Effector memory CD8-positive, alpha-beta T cell (primary cell): ENCODE results near the gene SFI1.

ENCODE experiments used
- ATAC-seq: fragments of 150-1000 bp; cut with Tn5 transposase; replicated peaks from 2 replicates; pipeline ENCODE4 v1.10.0; 2021; ENCODE audit warnings: mild to moderate bottlenecking, moderate library complexity
- DNase-seq, 3 experiments: peaks; one replicate each; pipeline ENCODE4 v3.0.0; 2021
- H3K27ac Mint-ChIP-seq, 2 donors: one replicate each; pipeline ENCODE4 v1.8.0; 2022; ENCODE audit warnings: mild to moderate bottlenecking in 2 of 2, mixed read lengths in 2 of 2, moderate library complexity in 2 of 2
- H3K27me3 Mint-ChIP-seq, 2 donors: one replicate each; pipeline ENCODE4 v1.8.0; 2022; ENCODE audit warnings: mixed read lengths in 2 of 2
- H3K36me3 Mint-ChIP-seq: one replicate; pipeline ENCODE4 v1.8.0; 2022; ENCODE audit warnings: mild to moderate bottlenecking, moderate library complexity, mixed read lengths; ENCODE audit not compliant: insufficient read depth
- H3K4me1 Mint-ChIP-seq, 2 donors: one replicate each; pipeline ENCODE4 v1.8.0; 2022; ENCODE audit warnings: low read depth in 2 of 2, mixed read lengths in 2 of 2
- H3K4me3 Mint-ChIP-seq, 2 donors: one replicate each; pipeline ENCODE4 v1.8.0; 2022; ENCODE audit warnings: mild to moderate bottlenecking in 2 of 2, mixed read lengths in 2 of 2, moderate library complexity in 2 of 2
- H3K9me3 Mint-ChIP-seq, 2 donors: one replicate each; pipeline ENCODE4 v1.8.0; 2022; ENCODE audit warnings: mixed read lengths in 2 of 2

SFI1 gene

DNA sequence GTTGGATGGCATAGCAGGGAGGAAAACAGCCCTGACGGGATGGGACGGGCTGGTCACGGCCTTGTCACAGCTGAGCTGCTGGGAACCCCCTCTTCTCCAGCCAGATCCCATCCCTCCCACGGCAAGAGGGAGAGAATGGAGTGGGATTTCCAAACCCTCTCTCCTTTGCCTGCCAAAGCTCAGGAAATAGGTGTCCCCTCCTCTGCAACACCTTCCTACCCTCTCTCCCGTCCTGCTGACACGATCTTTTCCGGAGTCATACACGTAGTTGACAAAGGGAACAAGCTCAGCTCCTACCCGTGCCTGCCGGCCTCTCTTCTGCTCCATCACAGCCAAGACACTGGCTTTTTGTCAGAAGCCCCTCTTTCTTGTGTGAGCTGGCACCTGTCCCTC is 117.6 kb downstream of the SFI1 start:
- Mint-ChIP-seq H3K4me3 (no peak overlapping the region), H3K4me1 (peaks cover 12 to 21% of the 10 kb centered on the region in 2 donors), H3K9me3 (no peaks in the 10 kb centered on the region), H3K27me3 (no peaks in the 10 kb centered on the region), H3K27ac (peak overlapping the region; percentile 75 to 90), H3K36me3 (peaks cover 36% of the 10 kb centered on the region)
- ATAC-seq (no peak), DNase-seq (no peak)

DNA sequence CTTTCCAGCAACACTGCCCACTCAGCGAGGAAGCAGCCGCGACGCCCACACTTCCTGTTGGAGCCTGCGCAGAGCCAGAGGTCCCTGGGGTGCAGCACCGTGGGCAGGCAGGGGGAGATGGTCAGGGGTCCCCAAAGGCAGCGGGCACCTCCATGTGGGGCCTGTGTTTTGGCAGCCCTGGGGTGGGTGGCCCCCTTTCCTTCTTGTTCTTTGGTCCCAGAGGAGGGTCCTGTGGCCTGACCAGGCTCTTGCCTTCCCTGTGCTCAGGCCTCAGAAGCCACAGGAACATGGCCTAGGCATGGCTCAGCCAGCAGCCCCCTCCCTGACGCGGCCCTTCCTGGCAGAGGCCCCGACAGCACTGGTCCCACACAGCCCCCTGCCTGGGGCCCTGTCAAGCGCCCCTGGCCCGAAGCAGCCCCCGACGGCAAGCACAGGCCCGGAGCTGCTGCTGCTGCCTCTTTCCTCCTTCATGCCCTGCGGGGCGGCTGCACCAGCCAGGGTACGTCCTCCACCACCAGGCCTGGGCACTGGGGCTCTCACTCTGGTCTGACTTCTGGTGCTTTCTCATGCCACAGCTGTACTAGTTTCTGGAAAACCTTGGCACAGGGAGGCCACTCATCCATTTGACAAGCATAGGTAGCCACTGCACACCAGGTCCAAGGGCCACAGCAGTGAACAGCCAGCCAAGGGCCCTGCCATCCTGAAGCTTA is 118.6 kb downstream of the SFI1 start:
- Mint-ChIP-seq H3K27me3 (no peaks in the 10 kb centered on the region), H3K36me3 (peaks cover 36% of the 10 kb centered on the region)

DNA sequence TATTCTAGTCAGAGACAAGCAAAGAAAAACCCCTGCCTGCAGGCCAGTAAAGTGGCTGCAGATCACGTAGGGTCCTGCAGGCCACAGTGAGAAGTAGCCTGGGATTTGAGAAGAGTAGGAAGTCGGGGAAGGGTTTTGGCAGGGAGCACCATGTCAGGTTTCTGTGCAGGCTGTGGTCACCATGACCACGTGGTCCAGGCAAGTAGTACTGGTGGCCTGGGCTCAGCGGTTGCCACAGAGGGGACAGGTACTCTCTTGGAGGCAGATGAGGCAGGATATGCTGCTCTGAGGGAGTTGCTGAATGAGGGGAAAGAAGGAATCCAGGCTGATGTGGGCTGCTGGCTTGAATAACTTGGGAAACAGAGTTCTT is 119.1 kb downstream of the SFI1 start:
- Mint-ChIP-seq H3K4me3 (peak overlapping the region in 1 of 2 donors; percentile 6), H3K27ac (peak overlapping the region; percentile 75 to 90), H3K36me3 (peaks cover 39% of the 10 kb centered on the region), H3K9me3 (no peaks in the 10 kb centered on the region), H3K27me3 (no peaks in the 10 kb centered on the region), H3K4me1 (peaks cover 12 to 25% of the 10 kb centered on the region in 2 donors)
- no peak for ATAC-seq
- DNase-seq = no peak

More for the DNA sequence above, 118.6 kb downstream of the SFI1 start:
- ATAC-seq = no peak
- Mint-ChIP-seq H3K4me1 (peaks cover 12 to 21% of the 10 kb centered on the region in 2 donors), H3K9me3 (no peaks in the 10 kb centered on the region), H3K4me3 (no peak overlapping the region), H3K27ac (peak overlapping the region; percentile 75 to 90)
- DNase-seq = no peak

DNA sequence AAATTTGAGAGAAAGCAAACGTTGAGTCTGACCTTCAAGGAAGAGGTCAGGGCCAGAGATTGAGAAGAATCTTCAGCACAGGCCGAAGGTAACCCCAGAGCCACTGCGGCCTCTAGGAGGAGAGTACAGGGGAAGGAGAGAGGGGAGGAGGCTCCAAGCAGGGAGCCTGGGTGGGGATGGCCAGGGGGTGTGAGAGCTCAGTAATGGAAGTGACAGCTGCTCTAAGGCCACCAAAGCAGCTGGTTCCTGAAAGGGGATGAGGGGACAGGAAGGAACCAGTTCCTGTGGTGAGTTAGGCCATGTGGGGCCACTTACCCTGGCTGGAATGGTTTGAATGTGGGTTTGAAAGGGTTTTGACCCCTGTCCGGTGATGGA is 119.6 kb downstream of the SFI1 start:
- Mint-ChIP-seq H3K4me3 (peak overlapping the region in 1 of 2 donors; percentile 6), H3K36me3 (peaks cover 39% of the 10 kb centered on the region)

DNA sequence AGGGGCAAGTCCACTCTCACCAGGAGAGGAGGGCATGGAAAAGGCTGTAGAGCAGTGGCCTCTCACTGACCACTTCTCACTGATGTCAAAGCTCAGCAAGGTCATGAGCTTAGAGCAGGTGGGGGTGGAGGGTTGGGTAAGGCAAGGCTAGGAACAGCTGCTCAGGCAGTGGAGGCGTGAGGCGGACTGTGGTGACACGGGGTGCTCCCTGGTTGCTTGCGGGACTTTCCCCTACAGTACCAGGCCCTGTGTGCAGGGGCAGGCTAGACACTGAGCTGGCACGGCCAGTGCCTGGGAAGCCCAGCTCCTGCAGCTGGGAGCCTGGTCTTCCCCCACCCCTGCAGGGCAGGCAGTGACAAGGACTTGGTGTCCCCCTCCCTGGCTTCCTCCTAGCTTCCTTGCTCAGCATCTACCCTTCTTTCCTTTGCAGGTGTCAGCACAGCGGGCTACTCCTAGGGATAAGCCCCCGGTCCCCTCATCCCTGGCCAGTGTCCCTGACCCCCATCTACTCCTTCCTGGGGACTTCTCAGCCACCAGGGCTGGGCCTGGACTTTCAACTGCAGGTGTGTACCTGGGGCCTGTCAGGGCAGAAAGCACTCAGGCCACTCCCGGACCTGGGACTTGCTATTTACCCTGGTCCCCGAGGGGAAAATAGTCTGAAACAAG is 120.1 kb downstream of the SFI1 start:
- Mint-ChIP-seq H3K9me3 (no peaks in the 10 kb centered on the region), H3K27me3 (no peaks in the 10 kb centered on the region), H3K27ac (peak overlapping the region; percentile 75 to 90), H3K36me3 (peaks cover 38% of the 10 kb centered on the region), H3K4me1 (peaks cover 12 to 25% of the 10 kb centered on the region in 2 donors), H3K4me3 (no peak overlapping the region)
- ATAC-seq (peak; percentile 64), DNase-seq (no peak)

More for the DNA sequence above, 119.6 kb downstream of the SFI1 start:
- ATAC-seq (no peak), DNase-seq (no peak)
- Mint-ChIP-seq H3K4me1 (peaks cover 12 to 25% of the 10 kb centered on the region in 2 donors), H3K9me3 (no peaks in the 10 kb centered on the region), H3K27ac (peak overlapping the region; percentile 75 to 90), H3K27me3 (no peaks in the 10 kb centered on the region)

DNA sequence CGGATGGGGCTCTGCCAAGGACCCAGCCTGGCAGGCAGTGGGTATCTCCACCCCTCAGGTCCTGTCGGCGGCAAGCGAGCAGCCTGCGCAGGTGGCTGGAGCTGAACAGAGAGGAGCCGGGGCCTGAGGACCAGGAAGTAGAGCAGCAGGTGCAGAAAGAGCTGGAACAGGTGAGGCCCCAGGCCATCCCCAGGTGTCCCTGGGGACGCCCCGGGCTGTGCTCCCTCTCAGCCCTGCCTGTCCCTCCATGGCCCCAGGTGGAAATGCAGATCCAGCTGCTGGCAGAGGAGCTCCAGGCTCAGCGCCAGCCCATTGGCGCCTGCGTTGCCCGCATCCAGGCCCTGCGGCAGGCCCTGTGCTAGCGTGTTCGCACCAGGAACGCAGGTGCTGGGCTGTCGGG is 121.7 kb downstream of the SFI1 start:
- peaks cover 18 to 25% of the 10 kb centered on the region in 2 donors for H3K4me1 Mint-ChIP-seq
- peaks cover 45% of the 10 kb centered on the region for H3K36me3 Mint-ChIP-seq
- H3K27me3 Mint-ChIP-seq = no peaks in the 10 kb centered on the region
- H3K4me3 Mint-ChIP-seq = no peak overlapping the region
- no peaks in the 10 kb centered on the region for H3K9me3 Mint-ChIP-seq
- DNase-seq = no peak
- ATAC-seq = no peak
- H3K27ac Mint-ChIP-seq = peak overlapping the region in 1 of 2 donors; percentile 78

DNA sequence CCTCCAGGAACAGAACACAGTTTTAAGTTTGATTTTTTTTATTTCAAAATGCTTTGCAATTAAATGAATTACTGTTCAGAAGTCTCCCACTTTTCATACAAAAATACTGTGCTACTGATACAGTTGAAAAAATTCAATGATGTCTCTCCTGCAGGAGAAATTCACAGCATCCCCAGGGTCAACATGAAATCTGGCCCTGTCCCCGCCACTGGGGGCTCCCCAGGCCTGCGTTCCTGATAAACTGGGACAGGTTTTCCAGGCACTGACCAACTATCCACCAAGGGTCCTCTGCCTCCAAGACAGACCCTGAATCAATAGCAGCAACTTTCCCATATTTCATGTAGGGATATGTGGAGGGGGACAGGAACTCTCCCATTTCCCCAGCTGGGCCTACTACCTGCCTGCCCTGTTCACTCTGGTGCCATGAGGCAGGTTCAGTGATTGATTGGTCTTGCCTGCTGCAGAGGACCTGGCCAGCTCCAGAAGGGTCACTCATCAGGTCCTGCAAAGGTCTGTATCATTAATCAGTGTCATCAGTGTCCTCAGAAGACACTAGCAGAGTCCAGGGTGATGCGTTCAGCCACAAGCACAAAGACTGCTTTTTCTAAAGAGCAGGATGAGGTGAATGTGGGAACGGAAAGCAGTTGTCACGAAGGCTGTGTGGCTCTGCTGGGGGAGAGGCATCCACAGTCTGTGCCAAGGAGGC is 122.3 kb downstream of the SFI1 start:
- Mint-ChIP-seq H3K9me3 (no peaks in the 10 kb centered on the region), H3K27me3 (no peaks in the 10 kb centered on the region), H3K4me1 (peaks cover 18 to 29% of the 10 kb centered on the region in 2 donors), H3K4me3 (no peak overlapping the region), H3K36me3 (peaks cover 45% of the 10 kb centered on the region), H3K27ac (no peak overlapping the region)
- ATAC-seq (no peak), DNase-seq (no peak)

DNA sequence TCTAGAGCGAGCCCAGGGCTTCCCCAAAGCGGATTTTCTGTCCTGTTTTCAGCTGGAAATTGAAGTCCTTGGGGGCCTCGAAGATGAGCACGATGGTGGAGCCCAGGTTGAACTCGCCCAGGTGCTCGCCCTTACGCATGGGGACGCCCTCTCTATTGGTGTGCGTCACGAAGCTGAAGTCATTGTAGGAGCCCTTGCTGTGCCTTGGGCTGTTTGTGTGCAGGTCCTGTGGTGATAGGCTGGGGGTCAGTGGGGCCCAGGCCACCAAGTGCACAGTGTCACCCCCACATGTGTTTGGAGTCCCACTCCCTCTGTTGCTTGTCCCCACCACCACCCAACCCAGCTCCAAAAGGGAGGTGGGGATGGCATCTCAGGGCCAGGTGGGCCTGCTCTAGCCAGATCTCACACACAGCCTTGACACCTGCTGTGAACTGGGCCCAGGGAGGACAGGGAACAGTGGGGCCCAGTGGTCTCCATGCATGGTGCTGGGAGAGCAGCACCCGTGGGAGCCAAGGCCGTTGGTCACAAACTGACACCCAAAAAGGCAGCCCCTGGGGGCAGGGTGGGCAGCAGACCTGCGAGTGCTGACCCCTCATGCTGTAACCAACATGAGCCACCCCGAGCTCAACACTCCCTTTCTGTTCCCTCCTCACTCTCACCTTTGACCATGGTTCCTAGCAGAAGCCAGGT is 123.4 kb downstream of the SFI1 start:
- Mint-ChIP-seq H3K27me3 (no peaks in the 10 kb centered on the region), H3K36me3 (peaks cover 47% of the 10 kb centered on the region), H3K4me1 (peaks cover 24 to 26% of the 10 kb centered on the region in 2 donors), H3K27ac (peak overlapping the region; percentile 31 to 80), H3K9me3 (no peaks in the 10 kb centered on the region), H3K4me3 (no peak overlapping the region)
- DNase-seq (no peak), ATAC-seq (no peak)

DNA sequence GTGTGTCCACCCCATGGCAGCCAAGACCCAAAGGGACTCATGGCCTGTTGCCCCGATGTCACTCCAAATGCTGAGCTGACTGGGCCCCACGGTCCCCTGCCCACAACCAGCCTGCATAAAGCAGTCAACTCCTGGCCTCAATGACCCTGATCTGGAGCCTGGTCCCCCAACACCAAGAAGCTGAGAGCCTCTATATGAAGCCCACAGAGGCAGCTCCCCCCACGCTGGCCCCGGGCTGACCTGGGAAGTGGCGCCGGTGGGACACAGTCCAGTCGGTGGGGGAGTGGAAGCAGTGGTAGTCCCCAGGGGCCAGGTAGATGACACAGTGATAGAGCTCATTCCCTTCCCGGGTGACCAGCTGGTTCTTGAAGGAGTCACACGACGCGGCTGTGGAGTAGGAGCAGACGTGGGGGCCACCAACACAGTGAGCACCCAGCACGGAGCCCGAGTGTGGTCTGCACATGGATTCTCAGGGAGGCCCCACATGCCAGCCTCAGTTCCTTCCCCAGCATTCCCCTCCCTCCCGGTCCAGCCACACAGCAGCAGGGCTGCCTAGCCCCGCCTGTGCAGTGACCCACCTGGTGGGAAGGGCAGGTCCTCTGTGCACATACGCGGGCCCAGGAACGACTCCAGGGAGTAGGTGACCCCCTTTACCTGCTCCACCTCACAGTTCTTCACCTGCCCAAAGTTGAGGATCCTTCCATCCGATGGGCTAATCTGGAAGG is 124.6 kb downstream of the SFI1 start:
- DNase-seq (no peak), ATAC-seq (no peak)
- no peaks in the 10 kb centered on the region for H3K9me3 Mint-ChIP-seq
- H3K27ac Mint-ChIP-seq = peak overlapping the region; percentile 62 to 80
- no peaks in the 10 kb centered on the region for H3K27me3 Mint-ChIP-seq
- H3K36me3 Mint-ChIP-seq = peaks cover 48% of the 10 kb centered on the region
- peaks cover 23 to 25% of the 10 kb centered on the region in 2 donors for H3K4me1 Mint-ChIP-seq
- no peak overlapping the region for H3K4me3 Mint-ChIP-seq

DNA sequence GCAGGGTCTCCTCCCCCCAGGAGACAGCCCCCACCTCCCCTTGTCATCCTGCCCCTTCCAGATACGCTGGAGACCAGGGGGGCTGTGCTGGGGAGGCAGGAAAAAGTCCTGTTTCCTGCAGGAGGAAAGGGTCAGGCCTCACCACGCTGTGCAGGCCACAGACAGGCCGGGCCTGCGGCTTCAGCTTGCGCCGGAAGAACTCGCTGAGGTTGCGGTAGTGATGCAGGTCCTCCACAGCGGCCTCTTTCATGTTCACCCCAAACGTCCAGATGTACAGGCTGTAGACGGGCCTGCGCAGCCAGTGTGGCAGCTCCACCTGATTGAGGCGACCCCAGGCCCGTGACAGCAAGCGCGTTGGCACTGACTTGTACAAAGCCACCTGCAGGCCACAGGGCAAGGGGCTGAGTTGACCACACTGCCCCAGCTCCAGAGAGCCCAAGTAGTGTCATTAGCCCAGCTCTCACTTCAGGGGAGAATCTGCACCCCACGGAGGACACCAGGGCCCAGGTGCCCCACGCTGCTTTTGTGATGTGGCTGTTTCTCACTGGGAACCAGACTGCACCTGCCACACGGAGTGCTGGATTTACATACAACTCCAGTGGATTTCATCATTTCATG is 125.3 kb downstream of the SFI1 start:
- no peak for DNase-seq
- no peaks in the 10 kb centered on the region for H3K9me3 Mint-ChIP-seq

DNA sequence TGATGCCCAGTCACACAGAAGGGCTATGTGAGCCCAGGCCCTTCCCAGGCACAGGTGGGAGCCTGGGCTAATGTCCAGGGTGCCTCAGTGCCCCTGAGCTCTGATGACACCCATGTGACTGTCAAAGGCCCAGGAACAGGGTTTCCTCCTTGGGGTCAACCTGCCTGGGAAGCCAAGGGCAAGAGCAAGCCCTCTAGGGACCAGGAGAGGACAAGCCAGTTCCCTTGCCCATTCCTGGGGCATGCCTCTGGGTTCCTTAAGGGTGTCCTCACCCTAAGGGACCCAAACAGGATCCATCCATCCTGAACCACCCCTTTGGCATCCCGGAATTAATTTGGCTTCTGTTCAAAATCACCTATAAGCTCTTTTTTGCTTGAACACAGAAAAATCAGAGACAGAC is 126.6 kb downstream of the SFI1 start:
- peak overlapping the region; percentile 58 to 80 for H3K27ac Mint-ChIP-seq
- peaks cover 32 to 33% of the 10 kb centered on the region in 2 donors for H3K4me1 Mint-ChIP-seq
- ATAC-seq (no peak), DNase-seq (no peak)
- H3K36me3 Mint-ChIP-seq = peaks cover 38% of the 10 kb centered on the region
- no peaks in the 10 kb centered on the region for H3K27me3 Mint-ChIP-seq
- no peaks in the 10 kb centered on the region for H3K9me3 Mint-ChIP-seq
- H3K4me3 Mint-ChIP-seq = no peak overlapping the region

More for the DNA sequence above, 125.3 kb downstream of the SFI1 start:
- H3K27me3 Mint-ChIP-seq = no peaks in the 10 kb centered on the region
- peak; percentile 26 for ATAC-seq
- peaks cover 44% of the 10 kb centered on the region for H3K36me3 Mint-ChIP-seq
- H3K4me3 Mint-ChIP-seq = no peak overlapping the region
- H3K27ac Mint-ChIP-seq = peak overlapping the region; percentile 62 to 80
- peaks cover 22 to 24% of the 10 kb centered on the region in 2 donors for H3K4me1 Mint-ChIP-seq

DNA sequence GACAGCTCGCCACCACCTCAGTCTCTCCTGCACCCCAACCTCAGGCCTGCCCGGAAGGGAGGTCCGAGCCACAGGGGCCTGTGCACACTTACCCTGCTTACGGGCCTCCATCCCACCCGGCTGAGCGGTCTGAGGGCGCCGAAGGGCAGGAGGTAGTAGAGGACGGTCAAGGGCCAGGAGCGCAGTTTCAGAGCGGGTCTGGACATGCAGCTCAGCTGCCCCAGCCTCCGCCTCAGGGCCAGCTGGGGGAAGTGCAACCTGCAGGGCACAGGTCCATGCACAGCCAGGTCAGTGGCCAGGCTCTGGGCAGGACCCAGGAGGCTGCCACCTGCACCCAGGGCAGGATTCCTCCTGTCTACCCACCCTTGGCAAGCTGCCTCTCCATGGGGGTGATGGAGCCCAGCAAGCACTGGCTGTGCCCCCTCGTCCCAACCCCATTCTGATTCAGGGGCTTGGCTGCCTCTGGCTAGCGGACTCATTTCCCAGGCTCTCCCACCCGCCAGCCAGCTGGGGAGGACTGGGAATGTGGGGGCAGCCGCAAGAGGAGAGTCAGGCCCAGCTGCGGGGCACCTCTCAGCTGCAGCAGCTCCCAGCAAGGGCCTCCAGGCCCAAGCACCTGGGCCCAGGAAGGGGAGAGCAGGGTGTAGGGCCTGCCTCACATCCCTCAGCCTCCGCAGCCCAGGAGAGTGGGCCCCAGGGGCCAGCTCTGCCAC is 127.4 kb downstream of the SFI1 start:
- H3K4me3 Mint-ChIP-seq = no peak overlapping the region
- ATAC-seq = no peak
- no peaks in the 10 kb centered on the region for H3K27me3 Mint-ChIP-seq
- DNase-seq = no peak
- H3K9me3 Mint-ChIP-seq = no peaks in the 10 kb centered on the region
- H3K27ac Mint-ChIP-seq = peak overlapping the region; percentile 58 to 91
- peaks cover 35 to 37% of the 10 kb centered on the region in 2 donors for H3K4me1 Mint-ChIP-seq
- H3K36me3 Mint-ChIP-seq = peaks cover 37% of the 10 kb centered on the region
